ENCODE measurements around the gene HIGD1A. TPM values are rescaled to one million over a fixed set of nuclear protein-coding genes. Genes with fewer than 3 reads are reported as not detected.

HIGD1A gene
- total RNA-seq, 6 experiments from 2014 or later = 115 to 144 (median 125) TPM

GRCh38 chr3:42733501-42734262 lies 70.6 kb downstream of the HIGD1A start:
- no peak for TF ChIP-seq CTCF (IDR thresholded peaks at IDR 0.05)
- no peak overlapping the region for H3K4me3 Mint-ChIP-seq
- H3K36me3 Mint-ChIP-seq (ENCODE audit: low read depth) = no peaks in the 10 kb centered on the region
- no peak for DNase-seq
- peaks cover 26% of the 10 kb centered on the region for H3K27me3 Mint-ChIP-seq (ENCODE audit: insufficient read depth)
- no peak overlapping the region for H3K27ac Mint-ChIP-seq
- H3K4me1 Mint-ChIP-seq (ENCODE audit: low read depth) = no peaks in the 10 kb centered on the region
- H3K9me3 Mint-ChIP-seq = peaks cover 4% of the 10 kb centered on the region

Other genes with a start within 250 kb of the HIGD1A start
- 10 to 100 TPM; 40.7 to 51.2 (median 48.6) TPM for gene SEC22C, start 222.5 kb downstream of the HIGD1A start, total RNA-seq (2021; fragmentation: NEBNext Ultra II Directional; extraction: Animal tissue kit (Norgen Biotek cat#: 25700))
- gene SS18L2, start 213.6 kb downstream of the HIGD1A start, total RNA-seq (2021; fragmentation: NEBNext Ultra II Directional; extraction: Animal tissue kit (Norgen Biotek cat#: 25700)) = 10 to 100 TPM; 18.9 to 23.2 (median 20.9) TPM
- gene NKTR, start 203.8 kb downstream of the HIGD1A start, total RNA-seq (2021; fragmentation: NEBNext Ultra II Directional; extraction: Animal tissue kit (Norgen Biotek cat#: 25700)) = 10 to 100 TPM; 27.8 to 32.7 (median 30.9) TPM
- 10 to 100 TPM; 26.3 to 35.7 (median 29.3) TPM for gene ZBTB47, start 150.8 kb downstream of the HIGD1A start, total RNA-seq (2021; fragmentation: NEBNext Ultra II Directional; extraction: Animal tissue kit (Norgen Biotek cat#: 25700))
- gene KLHL40, start 119.0 kb downstream of the HIGD1A start, total RNA-seq (2021; fragmentation: NEBNext Ultra II Directional; extraction: Animal tissue kit (Norgen Biotek cat#: 25700)) = not detected
- gene HHATL, start 101.7 kb downstream of the HIGD1A start, total RNA-seq (2021; fragmentation: NEBNext Ultra II Directional; extraction: Animal tissue kit (Norgen Biotek cat#: 25700)) = not detected
- gene CCDC13, start 31.2 kb downstream of the HIGD1A start, total RNA-seq (2021; fragmentation: NEBNext Ultra II Directional; extraction: Animal tissue kit (Norgen Biotek cat#: 25700)) = under 1 TPM in 4 of 6 experiments, not detected in 2; 0.17 to 0.47 (median 0.30) TPM
- gene ACKR2, start 5.0 kb upstream of the HIGD1A start, total RNA-seq (2021; fragmentation: NEBNext Ultra II Directional; extraction: Animal tissue kit (Norgen Biotek cat#: 25700)) = under 1 TPM in 3 of 6 experiments, not detected in 3; 0.09 to 0.10 (median 0.10) TPM
- gene CYP8B1, start 71.4 kb upstream of the HIGD1A start, total RNA-seq (2021; fragmentation: NEBNext Ultra II Directional; extraction: Animal tissue kit (Norgen Biotek cat#: 25700)) = not detected
- gene ZNF662, start 101.7 kb upstream of the HIGD1A start, total RNA-seq (2021; fragmentation: NEBNext Ultra II Directional; extraction: Animal tissue kit (Norgen Biotek cat#: 25700)) = 1 to 10 TPM in 2 of 6 experiments, under 1 TPM in 3, not detected in 1; 0.21 to 1.4 (median 0.51) TPM
- not detected for gene GASK1A, start 174.8 kb upstream of the HIGD1A start, total RNA-seq (2021; fragmentation: NEBNext Ultra II Directional; extraction: Animal tissue kit (Norgen Biotek cat#: 25700))

All from HFFc6 (cell line).